Mucosa of stomach (tissue), 1 donor: ENCODE data around the gene UBE2G2.

Experiments
- H3K27me3 ChIP-seq: one replicate; pipeline ENCODE4 v1.7.0; 2013; ENCODE audit warnings: mild to moderate bottlenecking, low read length; ENCODE audit not compliant: control insufficient read depth, insufficient read depth
- H3K36me3 ChIP-seq: one replicate; pipeline ENCODE4 v1.7.0; 2013; ENCODE audit warnings: low read length; ENCODE audit not compliant: control insufficient read depth, insufficient read depth
- H3K4me1 ChIP-seq: one replicate; pipeline ENCODE4 v1.7.0; 2013; ENCODE audit warnings: mild to moderate bottlenecking, low read length; ENCODE audit not compliant: control insufficient read depth, insufficient read depth
- H3K4me3 ChIP-seq: one replicate; pipeline ENCODE4 v1.7.0; 2013; ENCODE audit warnings: low read length
- H3K9ac ChIP-seq: one replicate; pipeline ENCODE4 v1.7.0; 2013; ENCODE audit warnings: mild to moderate bottlenecking, low read length, moderate library complexity
- H3K9me3 ChIP-seq: one replicate; pipeline ENCODE4 v1.7.0; 2013; ENCODE audit warnings: mild to moderate bottlenecking, low read length, moderate library complexity; ENCODE audit not compliant: control insufficient read depth
- donor health status: Pancreatic carcinoma.

UBE2G2 gene

GRCh38 chr21:44817914-44818639, 16.5 kb upstream of the UBE2G2 start, which contains the start of gene SUMO3:
SUMO3 (minus strand) TSS chr21:44818062; CDS start chr21:44817968, 94 bp downstream.
- Histone ChIP-seq H3K9ac (peak within 1 kb of the TSS; percentile 92), H3K27me3 (no peaks in the 10 kb centered on the region), H3K36me3 (no peaks in the 10 kb centered on the region), H3K4me1 (peaks cover 10% of the 10 kb centered on the region), H3K4me3 (peak within 1 kb of the TSS; percentile 41), H3K9me3 (no peaks in the 10 kb centered on the region)

- Histone ChIP-seq H3K4me1 (peaks cover 10% of the 10 kb centered on the region), H3K9me3 (no peaks in the 10 kb centered on the region), H3K4me3 (peak overlapping the region; percentile 36), H3K9ac (peak overlapping the region; percentile 59), H3K36me3 (no peaks in the 10 kb centered on the region), H3K27me3 (no peaks in the 10 kb centered on the region)
Measured at GRCh38 chr21:44817506-44817880, 15.9 kb upstream of the UBE2G2 start.

GRCh38 chr21:44816761-44817505, 15.3 kb upstream of the UBE2G2 start:
- Histone ChIP-seq H3K9ac (peak overlapping the region; percentile 59), H3K4me1 (peaks cover 10% of the 10 kb centered on the region), H3K27me3 (no peaks in the 10 kb centered on the region), H3K9me3 (no peaks in the 10 kb centered on the region), H3K36me3 (no peaks in the 10 kb centered on the region), H3K4me3 (peak overlapping the region; percentile 36)

- Histone ChIP-seq H3K4me3 (no peak overlapping the region), H3K9ac (no peak overlapping the region), H3K27me3 (no peaks in the 10 kb centered on the region)
Measured at GRCh38 chr21:44815852-44816628, 14.4 kb upstream of the UBE2G2 start.

GRCh38 chr21:44815225-44815624, 13.6 kb upstream of the UBE2G2 start:
- no peaks in the 10 kb centered on the region for H3K36me3 ChIP-seq
- peaks cover 16% of the 10 kb centered on the region for H3K4me1 ChIP-seq
- no peak overlapping the region for H3K4me3 ChIP-seq

More at GRCh38 chr21:44815852-44816628, 14.4 kb upstream of the UBE2G2 start:
- Histone ChIP-seq H3K9me3 (no peaks in the 10 kb centered on the region), H3K4me1 (peaks cover 10% of the 10 kb centered on the region), H3K36me3 (no peaks in the 10 kb centered on the region)

GRCh38 chr21:44814498-44815023, 12.9 kb upstream of the UBE2G2 start:
- Histone ChIP-seq H3K9me3 (no peaks in the 10 kb centered on the region), H3K36me3 (no peaks in the 10 kb centered on the region), H3K9ac (no peak overlapping the region), H3K4me3 (no peak overlapping the region), H3K27me3 (no peaks in the 10 kb centered on the region), H3K4me1 (peaks cover 16% of the 10 kb centered on the region)

More at GRCh38 chr21:44815225-44815624, 13.6 kb upstream of the UBE2G2 start:
- Histone ChIP-seq H3K9ac (no peak overlapping the region), H3K9me3 (no peaks in the 10 kb centered on the region), H3K27me3 (no peaks in the 10 kb centered on the region)

GRCh38 chr21:44813727-44814126, 12.1 kb upstream of the UBE2G2 start:
- H3K9me3 ChIP-seq, result no peaks in the 10 kb centered on the region
- H3K27me3 ChIP-seq, result no peaks in the 10 kb centered on the region
- no peak overlapping the region for H3K9ac ChIP-seq

GRCh38 chr21:44813149-44813548, 11.5 kb upstream of the UBE2G2 start:
- H3K36me3 ChIP-seq, result no peaks in the 10 kb centered on the region
- H3K9me3 ChIP-seq, result no peaks in the 10 kb centered on the region
- H3K4me3 ChIP-seq, result no peak overlapping the region
- no peaks in the 10 kb centered on the region for H3K27me3 ChIP-seq
- peaks cover 12% of the 10 kb centered on the region for H3K4me1 ChIP-seq
- no peak overlapping the region for H3K9ac ChIP-seq

More at GRCh38 chr21:44813727-44814126, 12.1 kb upstream of the UBE2G2 start:
- peaks cover 16% of the 10 kb centered on the region for H3K4me1 ChIP-seq
- no peak overlapping the region for H3K4me3 ChIP-seq
- no peaks in the 10 kb centered on the region for H3K36me3 ChIP-seq

- Histone ChIP-seq H3K36me3 (no peaks in the 10 kb centered on the region), H3K4me1 (peaks cover 12% of the 10 kb centered on the region), H3K4me3 (no peak overlapping the region)
Measured at GRCh38 chr21:44812640-44813039, 11.0 kb upstream of the UBE2G2 start.

GRCh38 chr21:44810779-44811178, 9.2 kb upstream of the UBE2G2 start:
- H3K36me3 ChIP-seq, result no peaks in the 10 kb centered on the region
- H3K4me3 ChIP-seq, result no peak overlapping the region
- H3K4me1 ChIP-seq, result peaks cover 6% of the 10 kb centered on the region
- no peaks in the 10 kb centered on the region for H3K9me3 ChIP-seq
- no peaks in the 10 kb centered on the region for H3K27me3 ChIP-seq
- H3K9ac ChIP-seq, result no peak overlapping the region

More at GRCh38 chr21:44812640-44813039, 11.0 kb upstream of the UBE2G2 start:
- Histone ChIP-seq H3K27me3 (no peaks in the 10 kb centered on the region), H3K9me3 (no peaks in the 10 kb centered on the region), H3K9ac (no peak overlapping the region)

- no peak overlapping the region for H3K4me3 ChIP-seq
- no peaks in the 10 kb centered on the region for H3K36me3 ChIP-seq
- H3K9me3 ChIP-seq, result no peaks in the 10 kb centered on the region
- no peak overlapping the region for H3K9ac ChIP-seq
- peaks cover 6% of the 10 kb centered on the region for H3K4me1 ChIP-seq
- H3K27me3 ChIP-seq, result no peaks in the 10 kb centered on the region
Measured at GRCh38 chr21:44805859-44806258, 4.2 kb upstream of the UBE2G2 start.
